Fibroblast of lung (primary cell): ENCODE results near the gene NMU. TPM values are rescaled to one million over a fixed set of nuclear protein-coding genes. Genes with fewer than 3 reads are reported as not detected.

ENCODE experiments used
- DNase-seq, 2 donors: peaks; one replicate each; pipeline versions ENCODE4 v3.0.0 to v3.0.0-alpha.2; 2010; ENCODE audit warnings: low read depth in 2 of 2
- H2AFZ ChIP-seq: 2 replicates; pipeline ENCODE4 v1.5.1; 2012; ENCODE audit warnings: low read length, control low read depth, inconsistent platforms
- H3K27ac ChIP-seq: 2 replicates; pipeline ENCODE4 v1.5.1; 2011; ENCODE audit warnings: low read length, control low read depth; ENCODE audit not compliant: insufficient read depth
- H3K27me3 ChIP-seq: 2 replicates; pipeline ENCODE4 v1.5.1; 2011; ENCODE audit warnings: mild to moderate bottlenecking, low read length; ENCODE audit not compliant: control insufficient read depth, insufficient read depth
- H3K36me3 ChIP-seq: 2 replicates; pipeline ENCODE4 v1.5.1; 2011; ENCODE audit warnings: low read length; ENCODE audit not compliant: control insufficient read depth, insufficient read depth
- H3K4me1 ChIP-seq: 2 replicates; pipeline ENCODE4 v1.5.1; 2011; ENCODE audit warnings: low read length; ENCODE audit not compliant: control insufficient read depth, insufficient read depth; ENCODE audit errors: extremely low read depth
- H3K4me2 ChIP-seq: 2 replicates; pipeline ENCODE4 v1.5.1; 2011; ENCODE audit warnings: low read length, control low read depth; ENCODE audit not compliant: insufficient read depth; ENCODE audit errors: extremely low read depth
- H3K4me3 ChIP-seq, 4 experiments: fragments of 200-600 bp in 1 of 4; sonication (generic) in 1 of 4; replicated peaks in 1 of 4; 2 replicates each; pipeline ENCODE4 v1.5.1; 2011 to 2016; ENCODE audit warnings: low read length in 4 of 4, low read depth in 3 of 4, mild to moderate bottlenecking in 3 of 4, control low read depth in 2 of 4, inconsistent platforms in 1 of 4, mixed read lengths in 1 of 4; ENCODE audit not compliant: insufficient read depth in 1 of 4; ENCODE audit errors: control extremely low read depth in 1 of 4
- H3K79me2 ChIP-seq: 2 replicates; pipeline ENCODE4 v1.5.1; 2012; ENCODE audit warnings: mild to moderate bottlenecking, low read length, inconsistent platforms; ENCODE audit not compliant: control insufficient read depth, insufficient read depth
- H3K9ac ChIP-seq: 2 replicates; pipeline ENCODE4 v1.5.1; 2011; ENCODE audit warnings: mild to moderate bottlenecking, low read length, control low read depth; ENCODE audit not compliant: insufficient read depth
- H3K9me3 ChIP-seq: 2 replicates; pipeline ENCODE4 v1.5.1; 2012; ENCODE audit warnings: low read depth, low read length; ENCODE audit not compliant: control insufficient read depth, insufficient read depth
- H4K20me1 ChIP-seq: 2 replicates; pipeline ENCODE4 v1.5.1; 2011; ENCODE audit warnings: low read length; ENCODE audit not compliant: control insufficient read depth, insufficient read depth; ENCODE audit errors: extremely low read depth
- CTCF ChIP-seq, 2 donors: IDR thresholded peaks in 1 of 2; conservative IDR thresholded peaks in 1 of 2; 1 replicate in 1 of 2; 2 replicates in 1 of 2; pipeline ENCODE4 v1.5.1; 2011 to 2012; ENCODE audit warnings: low read length in 2 of 2, control low read depth in 1 of 2, inconsistent platforms in 1 of 2, low read depth in 1 of 2, mild to moderate bottlenecking in 1 of 2
- EZH2 ChIP-seq: IDR thresholded peaks from 2 replicates; pipeline ENCODE4 v1.5.1; 2012; ENCODE audit warnings: low read length, control low read depth, mild to moderate bottlenecking; ENCODE audit errors: missing control alignments
- polyA plus RNA-seq, 2 donors: library from polyadenylated mRNA; depleted of rRNA in 1 of 2; stranded (reverse) in 1 of 2; unstranded in 1 of 2; fragments of >200 nt; gene quantifications; 2 replicates each; pipeline ENCODE4 v1.2.1, GENCODE V29; 2011 to 2012; ENCODE audit warnings: missing spikeins in 1 of 2
- total RNA-seq: library from RNA; depleted of rRNA; stranded (reverse); fragments of >200 nt; gene quantifications from 2 replicates; pipeline ENCODE4 v1.2.1, GENCODE V29; 2014

Gene NMU
- total and polyA plus RNA-seq, 2 donors (not counting 1 experiment from before 2014, with no cell fraction given) = 0.08 TPM; not detected in 1

- Histone ChIP-seq H3K36me3 (no peaks in the 10 kb centered on the region), H3K79me2 (no peaks in the 10 kb centered on the region), H3K27ac (no peak overlapping the region), H3K9ac (no peak overlapping the region), H3K9me3 (no peaks in the 10 kb centered on the region), H3K4me3 (no peak overlapping the region), H3K4me2 (no peak overlapping the region), H2AFZ (no peak overlapping the region), H3K4me1 (no peaks in the 10 kb centered on the region), H3K27me3 (no peaks in the 10 kb centered on the region), H4K20me1 (no peaks in the 10 kb centered on the region)
- no peak for TF ChIP-seq CTCF (conservative IDR thresholded peaks at IDR 0.05 in 1 of 2, IDR thresholded peaks at IDR 0.05 in 1 of 2; ENCODE audit: low read depth in 1 of 2, low read length in 2 of 2)
- TF ChIP-seq EZH2 = no peak
- no peak for DNase-seq
Measured at GRCh38 chr4:55600640-55601039, 35.5 kb downstream of the NMU start.

GRCh38 chr4:55598641-55599040 is 37.5 kb downstream of the NMU start:
- no peaks in the 10 kb centered on the region for H4K20me1 ChIP-seq
- TF ChIP-seq CTCF (conservative IDR thresholded peaks at IDR 0.05 in 1 of 2, IDR thresholded peaks at IDR 0.05 in 1 of 2; ENCODE audit: low read depth in 1 of 2, low read length in 2 of 2) = no peak
- TF ChIP-seq EZH2 = no peak
- H3K4me3 ChIP-seq = no peak overlapping the region
- no peaks in the 10 kb centered on the region for H3K36me3 ChIP-seq
- H2AFZ ChIP-seq = no peak overlapping the region
- H3K79me2 ChIP-seq = no peaks in the 10 kb centered on the region
- no peaks in the 10 kb centered on the region for H3K27me3 ChIP-seq
- H3K9ac ChIP-seq = no peak overlapping the region
- no peaks in the 10 kb centered on the region for H3K9me3 ChIP-seq
- no peaks in the 10 kb centered on the region for H3K4me1 ChIP-seq
- H3K4me2 ChIP-seq = no peak overlapping the region
- DNase-seq = no peak
- H3K27ac ChIP-seq = no peak overlapping the region

DNA sequence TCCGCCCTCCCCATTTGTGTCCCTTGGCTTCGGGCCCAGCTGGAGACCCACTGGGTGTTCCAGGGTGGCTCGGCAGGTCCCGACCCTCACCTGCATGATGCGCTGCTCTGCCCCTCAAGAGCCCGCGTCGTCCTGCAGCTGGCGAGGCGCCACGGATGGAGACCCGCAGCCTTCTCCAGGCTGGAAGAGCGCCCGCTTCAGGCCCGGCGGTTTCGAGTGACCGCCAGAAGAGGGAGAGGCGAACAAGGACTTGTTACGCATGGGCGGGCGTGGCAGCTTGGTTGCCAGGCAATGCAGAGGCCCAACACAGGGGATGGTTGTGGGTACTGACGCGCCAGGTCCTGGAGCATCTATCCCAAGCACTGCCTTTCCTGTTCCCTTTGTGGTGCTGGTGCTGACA is 44.1 kb downstream of the NMU start, which contains the start of gene PDCL2:
PDCL2 (minus strand) TSS at position 232 of the 400 bp plus-strand sequence; CDS start at position 96, 136 bp downstream.
- TF ChIP-seq EZH2 = no peak
- TF ChIP-seq CTCF (conservative IDR thresholded peaks at IDR 0.05 in 1 of 2, IDR thresholded peaks at IDR 0.05 in 1 of 2; ENCODE audit: low read depth in 1 of 2, low read length in 2 of 2) = no peak
- H2AFZ ChIP-seq = no peak within 1 kb of the TSS

More for the DNA sequence above, 44.1 kb downstream of the NMU start, which contains the start of gene PDCL2:
- Histone ChIP-seq H3K4me1 (no peaks in the 10 kb centered on the region), H3K27me3 (no peaks in the 10 kb centered on the region), H3K79me2 (no peaks in the 10 kb centered on the region), H4K20me1 (no peaks in the 10 kb centered on the region), H3K9ac (no peak within 1 kb of the TSS), H3K4me3 (no peak within 1 kb of the TSS), H3K27ac (no peak within 1 kb of the TSS), H3K4me2 (no peak within 1 kb of the TSS), H3K9me3 (no peaks in the 10 kb centered on the region), H3K36me3 (no peaks in the 10 kb centered on the region)
- no peak for DNase-seq
